Esophagus squamous epithelium (tissue), 4 donors: ENCODE measurements around the gene F12.

ENCODE experiments used
- CTCF ChIP-seq, 6 experiments: fragments of 450-650 bp in 4 of 6; fragments of 200-600 bp in 2 of 6; sonication (generic) in 2 of 6; IDR thresholded peaks; one replicate each; pipeline ENCODE4 v1.5.1; 2016 to 2019; ENCODE audit warnings: antibody characterized with exemption in 6 of 6, mild to moderate bottlenecking in 4 of 6, moderate library complexity in 4 of 6
- POLR2A ChIP-seq, 4 donors: fragments of 450-650 bp; IDR thresholded peaks; one replicate each; pipeline ENCODE4 v1.6.1; 2017; ENCODE audit warnings: antibody characterized with exemption in 4 of 4, mild to moderate bottlenecking in 4 of 4, moderate library complexity in 3 of 4

GRCh38 chr5:177372910-177373309 is 36.5 kb downstream of the F12 start:
- TF ChIP-seq POLR2A (IDR thresholded peaks at IDR 0.05) (no peak), CTCF (IDR thresholded peaks at IDR 0.05) (no peak)
